Smooth muscle cell (in vitro differentiated cells): ENCODE measurements around the gene ACAD10. TPM values are rescaled to one million over a fixed set of nuclear protein-coding genes. Genes with fewer than 3 reads are reported as not detected.
"Not testable (repeated sequence)": the region's sequence is repeated elsewhere in the genome, so short reads cannot be mapped to it uniquely, and the experiment has no call there.

Source experiments
- DNase-seq: peaks from one replicate; lab custom pipeline; 2025; ENCODE audit not compliant: unreplicated experiment; lab: John Stamatoyannopoulos, UW
- H2AFZ ChIP-seq: fragments of 200-600 bp; sonication (generic); 2 replicates; pipeline ENCODE4 v1.6.0; 2016; ENCODE audit warnings: antibody characterized with exemption, low read depth, mild to moderate bottlenecking
- H3F3A ChIP-seq: fragments of 200-600 bp; sonication (generic); 2 replicates; pipeline ENCODE4 v1.6.0; 2017; ENCODE audit warnings: antibody characterized with exemption, low read depth
- H3K27ac ChIP-seq: fragments of 200-600 bp; sonication (generic); 2 replicates; pipeline ENCODE4 v1.5.1; 2016; ENCODE audit warnings: low read depth, mild to moderate bottlenecking
- H3K27me3 ChIP-seq: fragments of 200-600 bp; sonication (generic); 2 replicates; pipeline ENCODE4 v1.6.1; 2016; ENCODE audit warnings: low read depth, mild to moderate bottlenecking
- H3K36me3 ChIP-seq: fragments of 200-600 bp; sonication (generic); 2 replicates; pipeline ENCODE4 v1.5.1; 2016; ENCODE audit warnings: low read depth
- H3K4me1 ChIP-seq: fragments of 200-600 bp; sonication (generic); 2 replicates; pipeline ENCODE4 v1.5.1; 2016; ENCODE audit warnings: low read depth
- H3K4me2 ChIP-seq: fragments of 200-600 bp; sonication (generic); 2 replicates; pipeline ENCODE4 v1.6.0; 2016; ENCODE audit warnings: mild to moderate bottlenecking
- H3K4me3 ChIP-seq: fragments of 200-600 bp; sonication (generic); 2 replicates; pipeline ENCODE4 v1.5.1; 2016; ENCODE audit warnings: mild to moderate bottlenecking
- H3K79me2 ChIP-seq: fragments of 200-600 bp; sonication (generic); 2 replicates; pipeline ENCODE4 v1.6.0; 2016; ENCODE audit warnings: low read depth, mild to moderate bottlenecking
- H3K9ac ChIP-seq: fragments of 200-600 bp; sonication (generic); 2 replicates; pipeline ENCODE4 v1.6.0; 2016; ENCODE audit warnings: low read depth
- H3K9me3 ChIP-seq: fragments of 200-600 bp; sonication (generic); replicated peaks from 2 replicates; pipeline ENCODE4 v1.5.1; 2016; ENCODE audit warnings: low read depth
- H4K20me1 ChIP-seq: fragments of 200-600 bp; sonication (generic); 2 replicates; pipeline ENCODE4 v1.6.0; 2016; ENCODE audit warnings: low read depth
- CTCF ChIP-seq: fragments of 200-600 bp; sonication (generic); IDR thresholded peaks from 2 replicates; pipeline ENCODE4 v1.5.1; 2017; ENCODE audit warnings: borderline replicate concordance, mild to moderate bottlenecking, antibody characterized with exemption; ENCODE audit not compliant: insufficient read depth, poor library complexity, severe bottlenecking
- WGBS: methylation state at CpG from one replicate; pipeline ENCODE4 v1.1.7; 2016; ENCODE audit warnings: low lambda C conversion rate; 5-methylcytosine and 5-hydroxymethylcytosine counted together
- polyA plus RNA-seq: library from polyadenylated mRNA; unstranded; fragments of >200 nt; fragmentation: Nextera tagmentation; extraction: Ambion mirVana; gene quantifications from 2 replicates; pipeline ENCODE4 v1.2.1, GENCODE V29; 2016
- total RNA-seq: library from RNA; depleted of rRNA; stranded (reverse); fragments of >200 nt; gene quantifications from 2 replicates; pipeline ENCODE4 v1.2.3, GENCODE V29; 2014

ACAD10 gene
- total and polyA plus RNA-seq, 2 experiments from 2014 or later, result 13.4 to 14.9 TPM

GRCh38 chr12:111705672-111706071 lies 19.8 kb downstream of the ACAD10 start:
- Histone ChIP-seq H3K27me3 (no peaks in the 10 kb centered on the region), H3K4me1 (no peaks in the 10 kb centered on the region), H3K4me3 (no peak overlapping the region), H2AFZ (no peak overlapping the region), H3K36me3 (peaks cover 10% of the 10 kb centered on the region), H3K9me3 (no peaks in the 10 kb centered on the region), H3F3A (no peaks in the 10 kb centered on the region), H3K9ac (no peak overlapping the region), H4K20me1 (no peaks in the 10 kb centered on the region), H3K27ac (no peak overlapping the region), H3K79me2 (no peaks in the 10 kb centered on the region), H3K4me2 (no peak overlapping the region)
- 88% methylated on average over 5 of the region's 5 CpGs for WGBS
- no peak for TF ChIP-seq CTCF
- DNase-seq, result no peak

GRCh38 chr12:111706145-111706544 lies 20.3 kb downstream of the ACAD10 start:
- Histone ChIP-seq H4K20me1 (no peaks in the 10 kb centered on the region), H2AFZ (no peak overlapping the region), H3F3A (no peaks in the 10 kb centered on the region), H3K9me3 (no peaks in the 10 kb centered on the region), H3K9ac (no peak overlapping the region), H3K27ac (no peak overlapping the region), H3K4me1 (no peaks in the 10 kb centered on the region), H3K79me2 (no peaks in the 10 kb centered on the region), H3K4me3 (no peak overlapping the region), H3K27me3 (no peaks in the 10 kb centered on the region), H3K4me2 (no peak overlapping the region), H3K36me3 (peaks cover 10% of the 10 kb centered on the region)
- TF ChIP-seq CTCF, result no peak
- DNase-seq, result no peak
- 91% methylated on average over 6 of the region's 6 CpGs for WGBS

- Histone ChIP-seq H3K79me2 (no peaks in the 10 kb centered on the region), H3F3A (no peaks in the 10 kb centered on the region), H3K9me3 (no peaks in the 10 kb centered on the region), H3K4me1 (no peaks in the 10 kb centered on the region), H4K20me1 (no peaks in the 10 kb centered on the region), H3K4me2 (no peak overlapping the region), H3K36me3 (no peaks in the 10 kb centered on the region), H3K27me3 (no peaks in the 10 kb centered on the region), H3K4me3 (no peak overlapping the region), H3K9ac (no peak overlapping the region), H2AFZ (no peak overlapping the region), H3K27ac (no peak overlapping the region)
- no peak for DNase-seq
- no peak for TF ChIP-seq CTCF
- WGBS, result 100% methylated on average over 4 of the region's 4 CpGs
Observed at GRCh38 chr12:111715279-111715678, 29.4 kb downstream of the ACAD10 start.

GRCh38 chr12:111719316-111719715 lies 33.5 kb downstream of the ACAD10 start:
- not testable (repeated sequence) for H3K4me3 ChIP-seq, H3K9ac ChIP-seq, H3F3A ChIP-seq, H3K36me3 ChIP-seq, H3K9me3 ChIP-seq, H4K20me1 ChIP-seq, DNase-seq, H3K4me1 ChIP-seq, H3K27ac ChIP-seq, H3K4me2 ChIP-seq, H3K27me3 ChIP-seq, H2AFZ ChIP-seq, H3K79me2 ChIP-seq
- WGBS, result 93% methylated on average over 10 of the region's 10 CpGs
